Neural cell (in vitro differentiated cells): ENCODE results near the gene DHX40. TPM values are rescaled to one million over a fixed set of nuclear protein-coding genes. Genes with fewer than 3 reads are reported as not detected.

Source experiments
- H2AFZ ChIP-seq: fragments of 200-600, 300-800 bp; sonication (generic), shearing (Covaris generic); 2 replicates; pipeline ENCODE4 v1.6.0; 2014; ENCODE audit warnings: low read depth, mild to moderate bottlenecking, antibody characterized with exemption, low read length, moderate library complexity
- H3F3A ChIP-seq: fragments of 200-600 bp; shearing (Covaris generic); 2 replicates; pipeline ENCODE4 v1.6.1; 2016; ENCODE audit warnings: mild to moderate bottlenecking, moderate library complexity, mixed read lengths, antibody characterized with exemption, low read length; ENCODE audit not compliant: insufficient read depth, poor library complexity, severe bottlenecking
- H3K27ac ChIP-seq: fragments of 200-600, 300-800 bp; sonication (generic), shearing (Covaris generic); 2 replicates; pipeline ENCODE4 v1.5.1; 2014; ENCODE audit warnings: mild to moderate bottlenecking, low read length, moderate library complexity
- H3K27me3 ChIP-seq: fragments of 300-800, 200-600 bp; sonication (generic), shearing (Covaris generic); 2 replicates; pipeline ENCODE4 v1.6.0; 2014; ENCODE audit warnings: mild to moderate bottlenecking, low read depth, low read length, moderate library complexity; ENCODE audit not compliant: insufficient read depth
- H3K36me3 ChIP-seq: fragments of 300-800, 200-600 bp; sonication (generic), shearing (Covaris generic); 2 replicates; pipeline ENCODE4 v1.5.1; 2014; ENCODE audit warnings: mild to moderate bottlenecking, antibody characterized with exemption, low read length, moderate library complexity; ENCODE audit not compliant: insufficient read depth
- H3K4me2 ChIP-seq: fragments of 300-800, 200-600 bp; sonication (generic), shearing (Covaris generic); 2 replicates; pipeline ENCODE4 v1.6.0; 2014; ENCODE audit warnings: mild to moderate bottlenecking, low read length
- H3K4me3 ChIP-seq: fragments of 300-800, 200-600 bp; sonication (generic), shearing (Covaris generic); 2 replicates; pipeline ENCODE4 v1.5.1; 2014; ENCODE audit warnings: mild to moderate bottlenecking, low read length, moderate library complexity
- H3K79me2 ChIP-seq: fragments of 200-600 bp; shearing (Covaris generic); replicated peaks from 2 replicates; pipeline ENCODE4 v1.6.0; 2014; ENCODE audit warnings: mild to moderate bottlenecking, low read length, moderate library complexity; ENCODE audit not compliant: insufficient read depth
- H3K9ac ChIP-seq: fragments of 300-800, 200-600 bp; sonication (generic), shearing (Covaris generic); 2 replicates; pipeline ENCODE4 v1.6.1; 2016; ENCODE audit warnings: mild to moderate bottlenecking, low read length, mixed read lengths
- H3K9me2 ChIP-seq: fragments of 200-600 bp; shearing (Covaris generic); 2 replicates; pipeline ENCODE4 v1.6.1; 2016; ENCODE audit warnings: mild to moderate bottlenecking, low read length, mixed read lengths; ENCODE audit not compliant: insufficient read depth
- H3K9me3 ChIP-seq: fragments of 200-600, 300-800 bp; sonication (generic), shearing (Covaris generic); 2 replicates; pipeline ENCODE4 v1.6.1; 2016; ENCODE audit warnings: mild to moderate bottlenecking, mixed run types, low read length, moderate library complexity, mixed read lengths
- H4K20me1 ChIP-seq: fragments of 200-600 bp; shearing (Covaris generic); 2 replicates; pipeline ENCODE4 v1.6.1; 2016; ENCODE audit warnings: mild to moderate bottlenecking, mixed run types; ENCODE audit not compliant: insufficient read depth
- CTCF ChIP-seq: fragments of 450-650 bp; IDR thresholded peaks from 2 replicates; pipeline ENCODE4 v1.5.1; 2014; ENCODE audit warnings: antibody characterized with exemption, mild to moderate bottlenecking, moderate library complexity; ENCODE audit not compliant: poor library complexity, severe bottlenecking
- EP300 ChIP-seq: fragments of 450-650 bp; conservative IDR thresholded peaks from 2 replicates; pipeline ENCODE4 v1.6.1; 2014; ENCODE audit warnings: antibody characterized with exemption, mild to moderate bottlenecking, moderate library complexity; ENCODE audit not compliant: poor library complexity, severe bottlenecking
- EZH2 ChIP-seq: fragments of 200-600, 300-800 bp; shearing (Covaris generic), sonication (generic); IDR thresholded peaks from 2 replicates; pipeline ENCODE4 v1.6.1; 2014; ENCODE audit warnings: antibody characterized with exemption, low read length, borderline replicate concordance, mild to moderate bottlenecking; ENCODE audit not compliant: insufficient read depth, poor library complexity, severe bottlenecking
- MXI1 ChIP-seq: fragments of 450-650 bp; conservative IDR thresholded peaks from 2 replicates; pipeline ENCODE4 v1.6.1; 2014; ENCODE audit warnings: antibody characterized with exemption, mild to moderate bottlenecking; ENCODE audit not compliant: poor library complexity, severe bottlenecking
- POLR2AphosphoS5 ChIP-seq: IDR thresholded peaks from 2 replicates; pipeline ENCODE4 v1.6.1; 2012
- RAD21 ChIP-seq: fragments of 450-650 bp; conservative IDR thresholded peaks from 2 replicates; pipeline ENCODE4 v1.6.1; 2014; ENCODE audit warnings: antibody characterized with exemption, mild to moderate bottlenecking, moderate library complexity
- REST ChIP-seq: IDR thresholded peaks from 2 replicates; pipeline ENCODE4 v1.6.1; 2012; ENCODE audit warnings: borderline replicate concordance
- SMC3 ChIP-seq: fragments of 450-650 bp; conservative IDR thresholded peaks from 2 replicates; pipeline ENCODE4 v1.6.1; 2014; ENCODE audit warnings: antibody characterized with exemption, mild to moderate bottlenecking, moderate library complexity; ENCODE audit not compliant: poor library complexity
- TAF1 ChIP-seq: IDR thresholded peaks from 2 replicates; pipeline ENCODE4 v1.6.1; 2012; ENCODE audit warnings: low read depth
- polyA plus RNA-seq: library from polyadenylated mRNA; depleted of rRNA; stranded (reverse); fragments of >200 nt; gene quantifications from 2 replicates; pipeline ENCODE4 v1.2.3, GENCODE V29; 2014

Gene DHX40
- polyA plus RNA-seq, 1 donor from 2014 or later, result 130 TPM

GRCh38 chr17:59623151-59623550, 57.7 kb downstream of the DHX40 start:
- Histone ChIP-seq H3K9me2 (no peaks in the 10 kb centered on the region), H3K36me3 (no peaks in the 10 kb centered on the region), H3K4me3 (peak overlapping the region; percentile 90), H3K27me3 (no peaks in the 10 kb centered on the region), H3K9me3 (no peaks in the 10 kb centered on the region), H3F3A (peaks cover 13% of the 10 kb centered on the region), H4K20me1 (peaks cover 3% of the 10 kb centered on the region), H3K9ac (no peak overlapping the region), H3K4me2 (peak overlapping the region; percentile 100), H3K27ac (no peak overlapping the region), H3K79me2 (peaks cover 80% of the 10 kb centered on the region), H2AFZ (no peak overlapping the region)
- TF ChIP-seq MXI1 (no peak), POLR2AphosphoS5 (no peak), REST (no peak), TAF1 (no peak), EZH2 (no peak), RAD21 (no peak), SMC3 (no peak)

GRCh38 chr17:59626756-59627155, 61.3 kb downstream of the DHX40 start:
- Histone ChIP-seq H3K4me3 (no peak overlapping the region), H3K9ac (no peak overlapping the region), H3K9me2 (no peaks in the 10 kb centered on the region), H2AFZ (no peak overlapping the region), H3K36me3 (no peaks in the 10 kb centered on the region), H4K20me1 (peaks cover 3% of the 10 kb centered on the region), H3K4me2 (no peak overlapping the region), H3K79me2 (peaks cover 99% of the 10 kb centered on the region), H3K27me3 (no peaks in the 10 kb centered on the region), H3F3A (peaks cover 1% of the 10 kb centered on the region), H3K27ac (no peak overlapping the region), H3K9me3 (no peaks in the 10 kb centered on the region)
- TF ChIP-seq TAF1, result no peak

GRCh38 chr17:59627274-59627673, 61.9 kb downstream of the DHX40 start:
- Histone ChIP-seq H3K79me2 (peaks cover 97% of the 10 kb centered on the region), H2AFZ (no peak overlapping the region), H3K4me3 (no peak overlapping the region), H3K27me3 (no peaks in the 10 kb centered on the region), H3F3A (no peaks in the 10 kb centered on the region), H3K27ac (no peak overlapping the region), H4K20me1 (peaks cover under 1% of the 10 kb centered on the region), H3K4me2 (no peak overlapping the region), H3K36me3 (no peaks in the 10 kb centered on the region), H3K9ac (no peak overlapping the region), H3K9me3 (no peaks in the 10 kb centered on the region), H3K9me2 (no peaks in the 10 kb centered on the region)
- no peak for TF ChIP-seq EZH2
- no peak for TF ChIP-seq EP300
- no peak for TF ChIP-seq MXI1
- no peak for TF ChIP-seq SMC3
- TF ChIP-seq TAF1, result no peak
- no peak for TF ChIP-seq REST
- TF ChIP-seq RAD21, result no peak
- no peak for TF ChIP-seq POLR2AphosphoS5
- no peak for TF ChIP-seq CTCF
